CMK (cell line): Measurements from ENCODE around the gene AKR1B15.

Source experiments
- DNase-seq: peaks from one replicate; pipeline ENCODE4 v3.0.0-alpha.2; 2010; ENCODE audit warnings: low read depth

The AKR1B15 gene

GRCh38 chr7:134618756-134619530 is 70.0 kb downstream of the AKR1B15 start:
- no peak for DNase-seq

GRCh38 chr7:134619627-134620331 is 70.9 kb downstream of the AKR1B15 start:
- DNase-seq: no peak

GRCh38 chr7:134622303-134622995 is 73.5 kb downstream of the AKR1B15 start:
- DNase-seq: no peak

- no peak for DNase-seq
Observed at GRCh38 chr7:134623193-134623592, 74.3 kb downstream of the AKR1B15 start.

- DNase-seq: no peak
Observed at GRCh38 chr7:134625550-134625949, 76.6 kb downstream of the AKR1B15 start.

GRCh38 chr7:134627109-134627774 is 78.3 kb downstream of the AKR1B15 start:
- no peak for DNase-seq

- DNase-seq: no peak
Observed at GRCh38 chr7:134627775-134628153, 78.9 kb downstream of the AKR1B15 start.

- no peak for DNase-seq
Observed at GRCh38 chr7:134629445-134629844, 80.5 kb downstream of the AKR1B15 start.
